Activated CD4-positive, CD25-positive, alpha-beta regulatory T cell treated with anti-CD3 and anti-CD28 coated beads, Interleukin-2, amount 50 U/mL, for 24 hours (primary cell): ENCODE results near the gene TPX2.

Experiments
- ATAC-seq, 2 donors: fragments of 150-1000 bp; cut with Tn5 transposase; one replicate each; pipeline ENCODE4 v1.10.0; 2021; ENCODE audit warnings: mild to moderate bottlenecking in 1 of 2, moderate library complexity in 1 of 2

The TPX2 gene

DNA sequence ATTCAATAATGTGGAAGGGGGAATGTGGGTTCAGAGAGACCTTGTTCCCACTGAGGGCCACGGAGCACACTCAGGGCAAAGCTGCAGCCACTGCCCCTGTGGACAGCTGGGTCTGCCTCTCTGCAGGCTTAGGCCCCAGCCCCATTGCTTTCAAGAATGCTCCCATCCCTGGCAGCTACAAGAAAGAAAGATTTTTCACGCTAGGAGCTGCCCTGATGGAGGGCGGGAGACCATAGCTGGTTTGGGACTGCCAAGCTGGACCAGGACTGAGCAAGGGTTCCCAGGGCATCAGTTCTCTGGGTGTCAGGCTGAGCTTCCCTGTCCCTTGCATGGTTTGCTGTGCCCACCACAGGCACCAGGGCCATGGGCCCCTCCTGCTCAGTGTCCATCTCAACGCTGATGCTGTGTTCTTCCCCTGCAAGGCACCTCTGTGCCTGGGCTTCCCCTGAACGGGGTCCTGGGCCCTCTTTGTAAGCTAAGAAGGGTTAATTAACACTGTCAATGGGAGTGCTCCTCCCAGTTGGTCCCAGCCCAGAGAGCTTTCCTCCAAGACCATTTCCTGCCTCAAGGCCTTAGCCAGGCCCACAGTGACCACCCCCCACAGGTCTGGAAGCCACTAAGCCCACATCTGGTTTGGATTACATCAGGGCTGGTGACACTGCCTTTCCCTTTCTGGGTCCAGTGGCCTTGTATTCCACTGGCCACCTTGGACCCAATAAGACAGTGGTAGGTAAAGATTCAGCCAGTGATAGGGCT lies 97.9 kb downstream of the TPX2 start:
- ATAC-seq = no peak

- no peak for ATAC-seq
Measured at GRCh38 chr20:31837896-31838397, 98.9 kb downstream of the TPX2 start.

DNA sequence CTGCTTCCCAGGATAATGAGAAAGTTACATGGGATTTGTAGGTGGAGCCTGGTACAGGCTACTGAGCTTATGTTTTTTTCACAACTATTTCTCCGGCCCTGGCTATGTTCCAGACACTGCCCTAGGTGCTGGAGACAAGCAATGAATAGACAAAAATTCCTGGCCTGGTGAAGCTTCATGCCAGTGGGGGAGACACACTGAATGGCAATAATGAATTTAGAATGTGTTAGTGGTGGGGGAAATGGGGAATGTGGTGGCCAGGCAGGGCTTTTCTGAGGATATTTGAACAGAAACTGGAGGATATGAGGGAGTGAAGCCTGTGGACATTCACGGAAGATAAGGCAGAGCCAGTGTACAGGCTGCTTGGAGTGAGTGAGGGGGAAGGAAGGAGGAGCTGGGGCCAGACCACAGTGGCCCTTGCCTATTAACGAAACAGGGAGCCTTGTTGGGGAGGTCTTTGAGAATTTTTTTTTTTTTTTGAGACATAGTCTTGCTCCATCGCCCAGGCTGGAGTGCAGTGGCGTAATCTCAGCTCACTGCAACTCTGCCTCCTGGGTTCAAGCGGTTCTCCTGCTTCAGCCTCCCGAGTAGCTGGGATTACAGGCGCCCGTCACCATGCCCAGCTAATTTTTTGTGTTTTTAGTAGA lies 99.7 kb downstream of the TPX2 start:
- no peak for ATAC-seq

DNA sequence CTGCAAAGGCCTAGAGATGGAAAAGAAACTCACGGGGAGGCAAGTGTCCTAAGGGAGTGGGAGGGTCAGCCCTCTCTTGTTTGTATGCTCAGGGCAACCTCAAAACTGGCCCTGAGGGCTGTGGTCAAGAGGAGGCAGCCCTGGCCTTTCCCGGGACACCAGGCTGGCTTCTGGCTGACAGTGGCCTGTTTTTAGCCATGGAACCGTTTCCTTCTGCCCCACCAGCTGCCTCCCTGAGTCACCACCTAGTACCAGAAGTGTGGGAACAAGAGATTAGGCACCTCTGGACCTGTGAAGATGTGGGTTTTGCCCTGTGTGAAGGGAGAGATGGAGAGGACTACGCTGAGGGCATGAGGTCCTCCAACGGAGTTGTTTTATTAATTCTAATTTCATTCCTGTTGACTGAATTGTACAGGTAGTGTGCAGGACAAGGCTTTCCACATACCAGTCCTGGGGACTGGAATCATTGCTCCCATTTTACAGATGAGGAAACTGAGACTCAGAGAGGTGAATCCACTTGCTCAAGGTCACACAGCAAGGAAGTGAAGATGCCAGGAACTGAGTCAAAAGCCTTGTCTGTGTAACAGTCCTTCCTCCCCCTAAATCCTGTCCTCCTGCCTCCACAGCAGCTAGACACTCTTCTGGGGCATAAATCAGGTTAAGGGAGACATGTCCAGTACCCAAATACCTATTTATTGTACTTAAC lies 100.8 kb downstream of the TPX2 start:
- ATAC-seq = no peak

GRCh38 chr20:31840906-31841816 lies 102.1 kb downstream of the TPX2 start:
- no peak for ATAC-seq

DNA sequence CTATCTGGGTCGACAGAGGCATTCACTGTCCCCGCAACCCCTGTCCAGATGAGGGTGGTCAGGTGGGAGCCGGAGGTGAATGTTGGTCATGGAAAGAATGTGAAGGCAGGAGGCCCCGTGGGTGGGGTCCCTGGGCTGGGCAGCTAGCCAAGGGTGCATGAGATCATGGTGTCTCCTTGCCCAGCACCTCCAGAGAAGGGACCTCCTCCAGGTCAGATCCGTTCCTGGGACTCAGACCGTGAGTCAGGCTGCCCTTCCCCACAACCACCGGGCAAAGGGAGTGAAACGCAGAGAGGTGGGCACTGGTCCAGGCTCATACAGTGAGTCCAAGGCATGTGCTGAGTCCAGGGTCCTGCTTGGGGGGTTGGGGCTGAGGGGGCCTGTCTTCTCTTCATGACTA lies 102.8 kb downstream of the TPX2 start:
- ATAC-seq = peak in 1 of 2 donors; percentile 6

DNA sequence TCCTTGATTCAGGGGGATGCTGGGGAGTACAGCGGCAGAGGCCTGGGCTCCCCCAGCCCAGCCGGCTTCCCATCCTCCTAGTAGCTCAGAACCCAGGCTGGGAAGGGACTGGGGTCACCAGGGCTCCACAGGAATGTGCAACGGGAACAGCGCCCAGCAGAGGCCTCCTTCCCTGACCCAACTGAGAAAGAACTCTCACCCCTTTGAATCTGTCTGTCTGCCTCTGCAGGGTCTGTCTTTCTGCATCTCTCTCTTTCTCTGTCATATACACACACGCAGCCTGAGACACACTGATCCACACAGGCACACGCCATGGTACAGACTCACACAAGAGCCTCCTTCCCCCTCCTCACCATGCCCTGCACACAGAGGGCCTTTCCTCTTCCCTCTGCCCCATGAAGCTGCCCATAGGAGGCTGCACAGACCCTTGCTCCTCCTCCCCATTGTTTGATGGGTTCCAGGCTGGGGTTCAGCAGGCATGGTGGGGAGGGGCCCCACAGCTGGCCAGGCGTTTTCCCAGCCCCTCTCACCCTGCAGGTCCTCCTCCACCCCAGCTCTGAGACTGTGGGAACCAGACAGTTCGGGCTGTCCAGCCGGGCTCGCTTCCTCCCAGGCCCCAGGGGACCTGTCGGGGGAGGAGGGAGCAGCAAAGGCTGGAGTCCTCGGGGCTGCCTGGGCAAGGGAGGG lies 103.5 kb downstream of the TPX2 start:
- ATAC-seq = no peak

DNA sequence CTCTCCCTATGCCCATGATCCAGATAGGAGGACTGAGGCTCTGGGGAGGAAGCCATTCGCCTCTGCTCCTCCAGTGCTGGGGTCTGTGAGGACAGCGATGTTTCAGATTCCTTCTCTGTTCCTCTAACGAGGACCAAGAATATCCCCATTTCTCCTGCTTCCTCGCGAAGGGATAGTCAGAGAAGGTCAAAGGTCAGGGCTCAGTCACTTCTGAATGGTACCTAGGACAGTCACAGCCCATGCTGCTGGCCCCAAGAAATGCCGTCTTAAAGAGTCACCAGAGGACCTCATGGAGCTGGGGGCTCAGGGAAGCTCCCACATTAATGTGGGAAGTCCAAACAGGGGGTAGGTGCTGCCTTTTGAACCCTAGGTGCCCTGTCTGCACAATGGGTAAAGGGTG lies 104.2 kb downstream of the TPX2 start:
- no peak for ATAC-seq

- no peak for ATAC-seq
Measured at GRCh38 chr20:31843881-31844280, 104.8 kb downstream of the TPX2 start.

DNA sequence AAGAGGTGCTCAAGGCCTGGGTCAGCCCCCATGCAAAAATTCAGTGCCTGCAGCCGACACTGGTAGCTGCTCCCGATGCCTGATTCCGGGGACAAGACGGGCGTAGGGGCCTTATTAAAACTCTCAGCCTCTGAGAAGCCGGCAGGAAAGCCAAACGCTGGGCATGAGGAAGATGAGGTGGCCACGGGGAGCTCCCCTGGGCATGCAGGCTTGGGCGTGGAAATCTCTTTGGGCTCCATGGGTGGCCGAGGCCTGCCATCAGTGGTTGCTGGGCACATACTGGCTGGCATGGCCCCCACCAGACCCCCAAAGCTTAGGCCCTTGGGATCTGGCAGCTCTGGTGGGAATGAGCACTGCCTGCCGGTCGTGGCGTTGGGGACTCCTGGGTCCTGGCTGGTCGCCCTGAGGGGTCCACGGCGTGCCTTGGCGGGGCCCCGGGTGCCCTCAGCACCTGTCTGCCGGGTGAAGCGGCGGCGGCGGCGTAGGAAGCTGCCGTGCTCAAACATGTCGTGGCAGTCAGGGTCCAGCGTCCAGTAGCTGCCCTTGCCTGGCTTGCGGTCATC lies 105.7 kb downstream of the TPX2 start:
- no peak for ATAC-seq

DNA sequence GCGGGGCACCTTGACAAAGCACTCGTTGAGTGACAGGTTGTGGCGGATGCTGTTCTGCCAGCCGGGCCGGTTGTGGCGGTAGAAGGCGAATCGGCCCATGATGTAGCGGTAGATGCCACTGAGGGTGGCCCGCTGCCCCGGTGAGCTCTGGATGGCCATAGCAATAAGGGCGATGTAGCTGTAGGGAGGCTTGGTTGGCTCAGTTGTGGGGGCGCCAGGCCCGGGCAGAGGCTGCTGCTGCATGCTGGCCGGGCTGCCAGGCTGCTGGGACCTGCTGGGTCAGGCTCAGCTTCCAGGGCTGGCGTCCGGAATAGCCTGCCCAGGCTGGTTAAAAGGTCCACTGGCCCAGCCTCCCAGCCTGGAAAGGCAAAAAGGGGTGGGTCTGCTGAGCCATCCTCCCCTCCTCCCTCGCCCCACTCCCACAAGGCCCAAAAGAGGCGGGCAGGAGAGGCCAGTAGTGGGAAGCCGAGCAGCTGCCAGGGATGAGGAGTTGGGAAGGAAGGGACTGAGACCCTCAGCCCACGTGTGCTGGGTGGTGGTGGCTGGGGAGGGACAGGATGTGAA lies 106.3 kb downstream of the TPX2 start, which contains the start of gene FOXS1:
FOXS1 (minus strand) TSS at position 305 of the 564 bp plus-strand sequence; CDS start at position 243, 62 bp downstream.
- ATAC-seq = no peak

DNA sequence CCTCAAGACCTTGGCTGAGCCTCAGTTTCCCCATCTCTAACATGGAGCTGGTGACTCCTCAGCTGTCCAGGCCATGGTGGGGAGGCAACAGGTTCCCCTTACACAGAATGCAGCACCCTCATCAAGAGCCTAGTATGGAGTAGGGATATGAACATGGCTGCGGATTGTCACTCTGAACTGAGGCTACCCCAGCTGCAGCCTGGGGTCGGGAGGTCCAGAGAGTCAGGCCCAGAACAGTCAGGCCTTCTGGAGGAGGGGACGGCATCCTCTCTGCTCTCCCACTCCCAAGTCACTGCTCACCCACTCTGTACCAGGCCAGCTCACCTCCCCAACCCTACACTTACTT lies 107.7 kb downstream of the TPX2 start:
- ATAC-seq = no peak

GRCh38 chr20:31848088-31848999 lies 109.3 kb downstream of the TPX2 start:
- no peak for ATAC-seq

DNA sequence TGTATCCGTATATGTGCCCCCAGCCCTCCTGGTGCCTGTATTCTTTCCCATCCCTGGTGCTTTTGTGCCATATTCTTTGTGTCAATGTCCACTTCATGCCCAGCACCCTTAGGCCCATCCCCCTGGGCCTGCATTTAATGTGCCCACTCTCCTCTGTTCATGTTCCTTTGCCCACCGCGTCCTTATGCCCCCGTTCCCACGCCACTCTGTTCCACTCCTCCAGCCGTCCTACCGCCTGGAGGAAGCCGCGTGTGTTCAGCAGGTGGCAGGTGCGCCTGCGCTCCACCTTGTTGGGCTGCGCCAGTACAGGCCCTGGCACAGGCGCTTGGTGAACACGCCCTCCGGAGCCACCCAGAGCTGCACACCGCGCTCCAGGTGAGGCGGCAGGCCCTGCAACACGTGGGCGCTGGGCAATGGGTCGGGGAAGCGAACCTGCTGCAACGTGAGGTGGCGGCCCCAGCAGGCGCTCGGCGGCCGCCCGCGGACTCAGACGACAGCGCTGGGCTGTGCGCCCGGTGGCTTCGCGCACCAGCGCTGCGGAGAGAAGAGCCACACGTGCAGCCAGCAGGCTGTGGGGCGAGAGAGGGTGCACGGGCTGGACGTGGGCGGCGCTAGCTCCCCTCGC lies 110.3 kb downstream of the TPX2 start:
- ATAC-seq = no peak
